Activated CD8-positive, alpha-beta T cell treated with anti-CD3 and anti-CD28 coated beads for 36 hours (primary cell): ENCODE results near the gene ARG1. TPM values are rescaled to one million over a fixed set of nuclear protein-coding genes. Genes with fewer than 3 reads are reported as not detected.

Experiments used
- ATAC-seq: fragments of 200-7000 bp; cut with Tn5 transposase; one replicate; pipeline ENCODE4 v1.10.0; 2021; ENCODE audit warnings: mild to moderate bottlenecking, moderate library complexity
- CTCF ChIA-PET: fragments of 350-600 bp; sonication (Branson Sonifier 250); formaldehyde crosslinking; loops from one replicate; lab custom pipeline; 2021; ENCODE audit warnings: antibody characterized with exemption; lab: Charles Lee
- POLR2A ChIA-PET: fragments of 350-600 bp; sonication (Branson Sonifier 250); formaldehyde crosslinking; loops from one replicate; lab custom pipeline; 2021; ENCODE audit warnings: antibody characterized with exemption; lab: Charles Lee
- DNase-seq: peaks from one replicate; pipeline ENCODE4 v3.0.0-alpha.2; 2020
- H3K27ac Mint-ChIP-seq: one replicate; pipeline ENCODE4 v1.8.0; 2021; ENCODE audit warnings: mild to moderate bottlenecking, mixed read lengths
- H3K27me3 Mint-ChIP-seq: one replicate; pipeline ENCODE4 v1.8.0; 2021; ENCODE audit warnings: mixed read lengths
- H3K36me3 Mint-ChIP-seq: one replicate; pipeline ENCODE4 v1.8.0; 2021; ENCODE audit warnings: low read depth, mixed read lengths
- H3K4me1 Mint-ChIP-seq: one replicate; pipeline ENCODE4 v1.8.0; 2021; ENCODE audit warnings: low read depth, mixed read lengths
- H3K4me3 Mint-ChIP-seq: one replicate; pipeline ENCODE4 v1.8.0; 2021; ENCODE audit warnings: mild to moderate bottlenecking, moderate library complexity, mixed read lengths
- H3K9me3 Mint-ChIP-seq: one replicate; pipeline ENCODE4 v1.8.0; 2021; ENCODE audit warnings: mixed read lengths
- intact Hi-C: fragments of 100-400 bp; cut with micrococcal nuclease; formaldehyde crosslinking; loops from one replicate; pipeline ENCODE4 v1.10.0; 2022
- total RNA-seq, 2 experiments: library from RNA; stranded (reverse); gene quantifications; one replicate each; pipeline ENCODE4 v1.2.3, GENCODE V29; 2021
- TF ChIP-seq, protein P1 (sequence below): fragments of 200-600 bp; IDR thresholded peaks from one replicate; pipeline ENCODE4 v1.8.0; 2022; ENCODE audit warnings: antibody characterized with exemption, mild to moderate bottlenecking

The ARG1 gene
- total RNA-seq, 2 experiments from 2014 or later: not detected

DNA sequence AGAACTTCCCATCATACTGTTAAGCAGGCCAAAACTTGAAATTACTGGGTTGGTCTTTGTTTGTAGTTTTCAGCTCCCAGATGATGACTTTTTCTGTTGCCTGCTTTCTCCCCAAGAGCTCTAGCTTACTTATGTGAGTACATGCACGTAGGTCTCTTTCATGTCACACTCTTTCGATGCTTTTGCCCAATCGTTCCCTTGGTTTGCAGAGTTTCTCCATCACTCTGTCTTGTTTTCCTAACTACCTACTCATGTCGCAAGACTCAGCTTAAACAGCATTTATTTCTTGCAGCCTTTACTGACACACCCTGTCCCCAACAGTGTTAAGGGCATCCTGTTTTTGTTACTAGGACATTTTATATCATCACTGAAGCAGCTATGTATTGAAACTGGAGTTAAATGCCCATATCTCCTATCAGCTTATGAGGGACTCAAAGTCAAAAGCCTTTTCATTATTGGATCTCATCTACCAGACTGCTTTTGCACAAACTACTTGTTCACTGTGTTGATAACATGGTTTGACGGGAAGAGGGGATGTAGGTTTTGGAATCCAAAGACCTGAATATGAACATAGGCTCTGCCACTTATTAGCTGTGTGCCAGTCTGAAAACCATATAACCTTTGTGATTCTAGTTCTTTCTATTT lies 2.9 kb downstream of the ARG1 start:
- H3K36me3 Mint-ChIP-seq: peaks cover 19% of the 10 kb centered on the region
- no peaks in the 10 kb centered on the region for H3K4me1 Mint-ChIP-seq
- DNase-seq (no peak), ATAC-seq (no peak)
- H3K9me3 Mint-ChIP-seq: no peaks in the 10 kb centered on the region
- intact Hi-C loops: no loop called here
- TF ChIP-seq, protein P1, sequence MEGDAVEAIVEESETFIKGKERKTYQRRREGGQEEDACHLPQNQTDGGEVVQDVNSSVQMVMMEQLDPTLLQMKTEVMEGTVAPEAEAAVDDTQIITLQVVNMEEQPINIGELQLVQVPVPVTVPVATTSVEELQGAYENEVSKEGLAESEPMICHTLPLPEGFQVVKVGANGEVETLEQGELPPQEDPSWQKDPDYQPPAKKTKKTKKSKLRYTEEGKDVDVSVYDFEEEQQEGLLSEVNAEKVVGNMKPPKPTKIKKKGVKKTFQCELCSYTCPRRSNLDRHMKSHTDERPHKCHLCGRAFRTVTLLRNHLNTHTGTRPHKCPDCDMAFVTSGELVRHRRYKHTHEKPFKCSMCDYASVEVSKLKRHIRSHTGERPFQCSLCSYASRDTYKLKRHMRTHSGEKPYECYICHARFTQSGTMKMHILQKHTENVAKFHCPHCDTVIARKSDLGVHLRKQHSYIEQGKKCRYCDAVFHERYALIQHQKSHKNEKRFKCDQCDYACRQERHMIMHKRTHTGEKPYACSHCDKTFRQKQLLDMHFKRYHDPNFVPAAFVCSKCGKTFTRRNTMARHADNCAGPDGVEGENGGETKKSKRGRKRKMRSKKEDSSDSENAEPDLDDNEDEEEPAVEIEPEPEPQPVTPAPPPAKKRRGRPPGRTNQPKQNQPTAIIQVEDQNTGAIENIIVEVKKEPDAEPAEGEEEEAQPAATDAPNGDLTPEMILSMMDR: no peak
- ChIA-PET CTCF (interaction anchor here (0.7 to 1.9 kb wide), 4 partner anchors 14 to 691 kb away, joined by 3 to 7 read pairs (median 3); partner anchors contain the start of gene MED23), POLR2A (no interaction called here)
- no peaks in the 10 kb centered on the region for H3K27me3 Mint-ChIP-seq
- H3K27ac Mint-ChIP-seq: no peak overlapping the region
- no peak overlapping the region for H3K4me3 Mint-ChIP-seq

DNA sequence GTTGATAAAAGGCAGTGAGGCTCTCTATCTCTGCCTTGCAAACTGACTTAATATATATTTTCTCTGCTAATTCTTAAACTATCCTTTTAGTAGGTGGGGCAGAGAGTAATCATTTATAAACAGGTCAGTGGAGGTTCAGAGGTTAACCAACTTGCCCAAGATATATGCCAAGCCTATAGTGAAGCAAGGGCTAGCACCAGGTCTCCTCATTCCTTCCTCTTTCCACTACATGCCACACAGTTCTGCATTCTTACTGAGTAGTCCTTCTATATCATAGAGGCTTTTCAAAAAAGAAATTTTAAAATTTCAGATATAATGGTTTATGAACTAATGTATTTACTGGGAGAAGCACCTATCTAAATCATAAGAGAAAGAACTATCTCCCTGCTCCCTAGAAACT lies 8.5 kb downstream of the ARG1 start:
- H3K27ac Mint-ChIP-seq: no peak overlapping the region
- TF ChIP-seq, protein P1: no peak
- no peaks in the 10 kb centered on the region for H3K4me1 Mint-ChIP-seq
- ATAC-seq (no peak), DNase-seq (no peak)
- no peaks in the 10 kb centered on the region for H3K9me3 Mint-ChIP-seq
- no peaks in the 10 kb centered on the region for H3K27me3 Mint-ChIP-seq
- intact Hi-C loops: no loop called here
- CTCF ChIA-PET: interaction anchor here (1.1 kb wide), 1 partner anchor 45 kb away, joined by 3 read pairs; no protein-coding TSS in a partner anchor
- H3K36me3 Mint-ChIP-seq: peaks cover 18% of the 10 kb centered on the region
- no peak overlapping the region for H3K4me3 Mint-ChIP-seq
- POLR2A ChIA-PET: no interaction called here

DNA sequence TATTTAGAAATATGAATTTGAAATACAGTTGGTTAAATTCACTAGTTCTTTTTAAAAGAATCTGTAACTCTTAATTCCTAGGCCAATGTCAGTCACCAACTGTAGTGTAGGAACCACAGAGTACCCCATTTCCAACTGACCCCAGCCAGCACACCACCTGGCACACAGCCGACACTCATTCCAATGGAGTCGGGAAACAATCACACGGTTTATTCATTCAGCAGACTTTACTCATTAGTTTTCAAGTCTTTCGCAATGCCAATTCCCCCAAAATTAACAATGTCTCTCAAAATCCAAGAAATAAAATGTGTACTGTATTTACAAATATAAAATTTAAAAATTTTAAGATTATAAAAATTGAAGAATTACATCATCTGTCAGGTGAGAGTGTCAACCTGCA lies 13.5 kb downstream of the ARG1 start:
- no peaks in the 10 kb centered on the region for H3K4me1 Mint-ChIP-seq
- DNase-seq (no peak), ATAC-seq (no peak)
- POLR2A ChIA-PET: no interaction called here
- peaks cover 26% of the 10 kb centered on the region for H3K36me3 Mint-ChIP-seq
- CTCF ChIA-PET: interaction anchor here (1.2 kb wide), 1 partner anchor 126 kb away, joined by 3 read pairs; no protein-coding TSS in a partner anchor
- H3K27ac Mint-ChIP-seq: no peak overlapping the region
- no peaks in the 10 kb centered on the region for H3K9me3 Mint-ChIP-seq
- no peaks in the 10 kb centered on the region for H3K27me3 Mint-ChIP-seq
- TF ChIP-seq, protein P1: no peak
- intact Hi-C loops: no loop called here
- H3K4me3 Mint-ChIP-seq: no peak overlapping the region

DNA sequence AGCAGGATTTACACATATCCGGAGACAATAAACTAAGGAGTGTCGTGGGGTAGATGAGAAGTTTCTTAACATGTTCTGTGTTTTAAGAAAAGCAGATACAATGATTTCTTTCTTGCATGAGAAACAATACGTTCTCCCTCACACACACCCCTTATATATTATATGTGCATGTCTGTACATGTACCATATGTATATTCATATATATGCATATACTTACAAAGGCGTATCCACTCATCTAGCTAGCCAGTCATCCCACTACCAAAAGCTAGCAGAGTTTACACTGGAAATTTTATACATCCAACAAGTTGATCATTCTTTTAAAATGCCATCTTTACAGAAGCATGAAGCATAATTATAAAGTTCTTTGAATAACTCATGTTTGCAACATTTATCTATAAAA lies 14.9 kb downstream of the ARG1 start:
- ChIA-PET CTCF (no interaction called here), POLR2A (no interaction called here)
- Mint-ChIP-seq H3K4me1 (no peaks in the 10 kb centered on the region), H3K27ac (no peak overlapping the region), H3K9me3 (no peaks in the 10 kb centered on the region), H3K36me3 (peaks cover 32% of the 10 kb centered on the region), H3K4me3 (no peak overlapping the region), H3K27me3 (no peaks in the 10 kb centered on the region)
- TF ChIP-seq, protein P1: no peak
- DNase-seq (no peak), ATAC-seq (no peak)
- intact Hi-C loops: no loop called here

DNA sequence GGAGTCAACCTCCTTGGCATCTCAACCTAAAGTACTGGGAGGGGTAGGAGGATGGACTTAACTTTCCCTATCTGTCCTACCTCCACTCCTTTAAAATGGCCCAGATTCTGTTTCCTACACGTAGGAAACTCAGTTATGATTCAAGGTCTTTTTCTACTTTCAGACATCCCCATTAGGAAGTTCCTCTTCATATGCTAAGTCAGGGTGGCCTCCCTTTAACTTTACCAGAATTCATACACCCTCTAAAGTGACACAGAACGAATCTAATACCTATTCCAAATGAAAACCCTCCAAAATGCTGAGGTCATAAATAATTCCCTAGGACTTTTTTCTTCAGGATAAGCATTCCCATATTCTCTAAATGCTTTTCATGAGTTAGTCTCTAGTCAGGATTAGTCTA lies 15.6 kb downstream of the ARG1 start:
- H3K27me3 Mint-ChIP-seq: no peaks in the 10 kb centered on the region
- ChIA-PET CTCF (no interaction called here), POLR2A (no interaction called here)
- H3K36me3 Mint-ChIP-seq: peaks cover 34% of the 10 kb centered on the region
- no peaks in the 10 kb centered on the region for H3K9me3 Mint-ChIP-seq
- TF ChIP-seq, protein P1: no peak
- no peaks in the 10 kb centered on the region for H3K4me1 Mint-ChIP-seq
- intact Hi-C loops: no loop called here
- H3K27ac Mint-ChIP-seq: no peak overlapping the region
- no peak for DNase-seq
- H3K4me3 Mint-ChIP-seq: no peak overlapping the region
- no peak for ATAC-seq
